NCI-H2107 (cell line): ENCODE results near the gene MBD3L2.
"Not testable (repeated sequence)": the region's sequence is repeated elsewhere in the genome, so short reads cannot be mapped to it uniquely, and the experiment has no call there.

Experiments used
- DNase-seq: peaks from one replicate; lab custom pipeline; 2025; lab: John Stamatoyannopoulos, UW

MBD3L2 gene

GRCh38 chr19:7063339-7063738 lies 14.2 kb downstream of the MBD3L2 start:
- DNase-seq = no peak

- DNase-seq = no peak
Observed at GRCh38 chr19:7063764-7064418, 14.8 kb downstream of the MBD3L2 start.

GRCh38 chr19:7067122-7067521 lies 18.0 kb downstream of the MBD3L2 start:
- not testable (repeated sequence) for DNase-seq

DNA sequence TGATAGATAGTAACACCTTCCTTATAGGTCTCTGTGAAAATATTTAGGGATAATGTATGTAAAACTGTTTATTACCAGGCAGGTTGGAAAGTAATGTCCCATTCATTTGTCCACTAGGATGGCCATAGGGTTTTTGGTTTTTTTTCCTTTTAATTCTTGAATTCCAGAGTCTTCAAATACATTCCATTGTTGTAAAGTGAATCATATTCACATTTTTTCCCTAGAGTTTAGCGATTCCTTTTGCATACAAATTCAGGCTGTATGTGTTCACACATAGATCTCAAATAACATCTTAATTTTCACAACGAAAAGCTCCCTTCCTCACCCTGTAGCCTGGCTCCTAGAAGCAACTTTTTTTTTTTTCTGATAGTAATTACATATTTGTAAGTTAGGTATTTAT lies 18.6 kb downstream of the MBD3L2 start:
- DNase-seq = no peak

DNA sequence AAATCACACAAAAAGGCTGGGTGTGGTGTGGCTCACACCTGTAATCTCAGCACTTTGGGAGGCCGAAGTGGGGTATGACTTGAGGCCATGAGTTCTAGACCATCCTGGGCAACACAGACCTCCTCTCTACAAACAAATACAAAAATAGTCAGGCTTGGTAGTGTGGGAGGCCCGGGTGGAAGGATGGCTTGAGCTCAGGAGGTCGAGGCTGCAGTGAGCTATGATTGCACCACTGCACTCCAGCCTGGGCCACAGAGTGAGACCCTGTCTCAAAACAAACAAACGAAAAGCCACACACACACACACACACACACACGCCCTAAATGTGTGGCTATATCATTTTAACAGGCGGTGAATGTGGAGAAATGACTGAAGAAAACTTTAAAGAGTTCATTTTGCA lies 19.5 kb downstream of the MBD3L2 start:
- no peak for DNase-seq

GRCh38 chr19:7069042-7069903 lies 20.2 kb downstream of the MBD3L2 start, which contains the start of gene ZNF557:
Gene ZNF557 (plus strand): TSS chr19:7069703. CDS start chr19:7075075, 5,372 bp downstream.
- DNase-seq = peak; percentile 86

GRCh38 chr19:7069904-7070226 lies 20.7 kb downstream of the MBD3L2 start:
- DNase-seq = no peak

GRCh38 chr19:7072541-7072940 lies 23.4 kb downstream of the MBD3L2 start:
- no peak for DNase-seq

- no peak for DNase-seq
Observed at GRCh38 chr19:7074705-7075282, 25.7 kb downstream of the MBD3L2 start.

DNA sequence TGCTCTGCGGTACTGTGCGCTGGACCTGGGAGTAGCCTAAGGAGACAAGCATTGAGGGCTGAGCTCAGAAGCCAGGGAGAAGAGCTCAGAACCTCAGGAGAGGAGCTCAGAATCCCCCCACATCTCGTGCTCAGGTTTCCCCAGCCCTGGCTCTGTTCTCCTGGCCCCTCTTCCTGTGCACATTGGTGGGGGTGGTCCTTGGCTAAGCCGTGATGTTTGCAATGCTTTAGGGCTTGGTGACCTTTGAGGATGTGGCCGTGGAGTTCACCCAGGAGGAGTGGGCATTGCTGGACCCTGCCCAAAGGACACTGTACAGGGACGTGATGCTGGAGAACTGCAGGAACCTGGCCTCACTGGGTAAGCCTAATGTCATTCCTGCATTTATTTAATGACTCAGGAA lies 27.0 kb downstream of the MBD3L2 start:
- DNase-seq = no peak

DNA sequence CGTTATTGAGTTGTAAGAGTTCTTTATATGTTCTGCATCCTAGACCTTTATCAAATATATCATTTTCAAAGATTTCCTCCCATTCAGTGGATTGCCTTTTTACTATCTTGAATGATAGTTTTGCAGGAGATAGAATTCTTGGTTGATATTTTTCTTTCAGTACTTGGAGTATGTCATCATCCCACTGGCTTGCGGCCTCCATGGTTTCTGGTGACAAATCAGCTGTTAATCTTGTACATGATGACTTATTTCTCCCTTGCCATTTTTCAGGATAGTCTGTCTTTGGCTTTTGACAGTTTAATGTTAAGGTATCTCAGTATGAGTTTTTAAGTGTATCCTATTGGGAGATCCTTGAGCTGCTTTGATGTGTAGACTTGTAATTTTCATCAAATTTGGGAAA lies 28.9 kb downstream of the MBD3L2 start:
- no peak for DNase-seq

- DNase-seq = no peak
Observed at GRCh38 chr19:7083076-7083956, 34.2 kb downstream of the MBD3L2 start.

- no peak for DNase-seq
Observed at GRCh38 chr19:7088999-7089398, 39.9 kb downstream of the MBD3L2 start.

DNA sequence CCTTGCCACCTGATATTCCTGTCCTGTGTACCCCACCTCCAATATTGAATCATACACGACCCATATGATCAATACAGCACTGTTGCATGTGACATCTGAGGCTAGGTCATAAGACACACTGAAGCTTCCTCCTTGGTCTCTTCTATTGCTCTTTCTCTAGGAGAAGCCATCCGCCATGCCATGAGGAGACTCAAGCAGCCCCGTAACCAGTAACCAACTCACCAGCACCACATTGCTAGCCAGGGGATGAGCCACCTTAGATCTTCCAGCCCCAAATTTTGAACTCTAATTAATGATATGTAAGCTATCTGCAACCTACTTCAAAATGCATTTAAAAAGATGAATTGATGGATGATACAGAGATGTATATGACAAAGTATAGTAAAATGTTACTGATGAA lies 49.0 kb downstream of the MBD3L2 start:
- DNase-seq = no peak

GRCh38 chr19:7098701-7099596 lies 49.8 kb downstream of the MBD3L2 start:
- peak; percentile 85 for DNase-seq

- no peak for DNase-seq
Observed at GRCh38 chr19:7099597-7099921, 50.4 kb downstream of the MBD3L2 start.
